HG03378 (cell line): ENCODE results near the gene SCCPDH.
A peak's percentile ranks its signal among the peaks of the same experiment; 100 is the strongest.
"Not testable (repeated sequence)": the region's sequence is repeated elsewhere in the genome, so short reads cannot be mapped to it uniquely, and the experiment has no call there.

ENCODE experiments used
- ATAC-seq: cut with Tn5 transposase; IDR thresholded peaks from one replicate; pipeline ENCODE4 v1.9.1; 2021; ENCODE audit warnings: mild to moderate bottlenecking, moderate library complexity; ENCODE audit not compliant: unreplicated experiment

SCCPDH gene

GRCh38 chr1:246724016-246724730 is at the start of gene SCCPDH:
SCCPDH (plus strand) TSS chr1:246724409; CDS start chr1:246724423, 14 bp downstream.
- peak; percentile 85 for ATAC-seq

GRCh38 chr1:246677842-246678241 is 46.4 kb upstream of the SCCPDH start:
- no peak for ATAC-seq

GRCh38 chr1:246678816-246679793 is 45.1 kb upstream of the SCCPDH start:
- no peak for ATAC-seq

- ATAC-seq: no peak
Observed at GRCh38 chr1:246679794-246680177, 44.4 kb upstream of the SCCPDH start.

GRCh38 chr1:246680190-246680589 is 44.0 kb upstream of the SCCPDH start:
- no peak for ATAC-seq

GRCh38 chr1:246680696-246681130 is 43.5 kb upstream of the SCCPDH start:
- no peak for ATAC-seq

- no peak for ATAC-seq
Observed at GRCh38 chr1:246681900-246682895, 42.0 kb upstream of the SCCPDH start.

GRCh38 chr1:246683521-246683920 is 40.7 kb upstream of the SCCPDH start:
- ATAC-seq: no peak

GRCh38 chr1:246687002-246687401 is 37.2 kb upstream of the SCCPDH start:
- no peak for ATAC-seq

GRCh38 chr1:246689409-246690008 is 34.7 kb upstream of the SCCPDH start:
- ATAC-seq: peak; percentile 98

GRCh38 chr1:246690100-246690499 is 34.1 kb upstream of the SCCPDH start:
- no peak for ATAC-seq

- no peak for ATAC-seq
Observed at GRCh38 chr1:246691622-246692495, 32.4 kb upstream of the SCCPDH start.

GRCh38 chr1:246694213-246694895 is 29.9 kb upstream of the SCCPDH start:
- ATAC-seq: not testable (repeated sequence)

GRCh38 chr1:246695136-246695535 is 29.1 kb upstream of the SCCPDH start:
- ATAC-seq: no peak

- no peak for ATAC-seq
Observed at GRCh38 chr1:246695666-246696065, 28.5 kb upstream of the SCCPDH start.

- no peak for ATAC-seq
Observed at GRCh38 chr1:246698466-246699094, 25.6 kb upstream of the SCCPDH start.

- ATAC-seq: peak; percentile 94
Observed at GRCh38 chr1:246699095-246699735, 25.0 kb upstream of the SCCPDH start.

- no peak for ATAC-seq
Observed at GRCh38 chr1:246703581-246703980, 20.6 kb upstream of the SCCPDH start.
